SK-N-SH (cell line): ENCODE data around the gene SRXN1. TPM values are rescaled to one million over a fixed set of nuclear protein-coding genes. Genes with fewer than 3 reads are reported as not detected.

Experiments used
- CTCF ChIA-PET: fragments of 300-600, 350-600 bp; formaldehyde crosslinking; extraction: SDS; loops from one replicate; lab custom pipeline; 2021; lab: Yijun Ruan, JAX
- POLR2A ChIA-PET: fragments of 350-600 bp; sonication (Branson Sonifier 250); formaldehyde crosslinking; extraction: SDS; loops from one replicate; lab custom pipeline; 2020; ENCODE audit warnings: antibody characterized with exemption, inconsistent platforms; lab: Yijun Ruan, JAX
- DNase-seq: peaks from one replicate; pipeline ENCODE4 v3.0.0; 2012
- H2AFZ ChIP-seq: fragments of 200-600 bp; sonication (generic); 2 replicates; pipeline ENCODE4 v1.8.1; 2016; ENCODE audit warnings: antibody characterized with exemption, mild to moderate bottlenecking, low read depth
- H3F3A ChIP-seq: fragments of 200-600 bp; sonication (generic); replicated peaks from 2 replicates; pipeline ENCODE3; 2016; ENCODE audit warnings: antibody characterized with exemption, mild to moderate bottlenecking; ENCODE audit not compliant: insufficient read depth
- H3K27ac ChIP-seq, 2 experiments: fragments of 200-500 bp in 1 of 2; fragments of 200-600 bp in 1 of 2; sonication (Bioruptor generic) in 1 of 2; sonication (generic), shearing (Covaris generic) in 1 of 2; 2 replicates each; pipeline versions ENCODE4 v1.5.1 to v1.6.1; 2014 to 2016; ENCODE audit warnings: low read depth in 2 of 2, inconsistent platforms in 1 of 2, low read length in 1 of 2, mild to moderate bottlenecking in 1 of 2, mixed read lengths in 1 of 2
- H3K27me3 ChIP-seq: fragments of 200-600 bp; sonication (generic), shearing (Covaris generic); 2 replicates; pipeline ENCODE4 v1.6.1; 2016; ENCODE audit warnings: mixed run types; ENCODE audit not compliant: insufficient read depth
- H3K36me3 ChIP-seq, 2 experiments: fragments of 200-500 bp in 1 of 2; fragments of 200-600 bp in 1 of 2; sonication (Bioruptor generic) in 1 of 2; sonication (generic) in 1 of 2; replicated peaks in 1 of 2; 2 replicates each; pipeline versions ENCODE3 to v1.5.1; 2014 to 2016; ENCODE audit warnings: low read length in 1 of 2, mild to moderate bottlenecking in 1 of 2; ENCODE audit not compliant: insufficient read depth in 2 of 2, control insufficient read depth in 1 of 2
- H3K4me1 ChIP-seq, 2 experiments: fragments of 200-500 bp in 1 of 2; fragments of 200-600 bp in 1 of 2; sonication (Bioruptor generic) in 1 of 2; sonication (generic), shearing (Covaris generic) in 1 of 2; 2 replicates each; pipeline versions ENCODE4 v1.5.1 to v1.6.1; 2014 to 2016; ENCODE audit warnings: low read depth in 1 of 2, low read length in 1 of 2, mixed run types in 1 of 2; ENCODE audit not compliant: insufficient read depth in 2 of 2, control insufficient read depth in 1 of 2
- H3K4me2 ChIP-seq: fragments of 200-600 bp; sonication (generic), shearing (Covaris generic); 2 replicates; pipeline ENCODE4 v1.6.1; 2017; ENCODE audit warnings: mixed run types
- H3K4me3 ChIP-seq, 2 experiments: fragments of 200-500 bp in 1 of 2; fragments of 200-600 bp in 1 of 2; sonication (Bioruptor generic) in 1 of 2; sonication (generic), shearing (Covaris generic) in 1 of 2; 2 replicates each; pipeline versions ENCODE4 v1.5.1 to v1.8.1; 2014 to 2016; ENCODE audit warnings: low read depth in 2 of 2, inconsistent platforms in 1 of 2, low read length in 1 of 2, mild to moderate bottlenecking in 1 of 2, mixed read lengths in 1 of 2, moderate library complexity in 1 of 2
- H3K79me2 ChIP-seq: fragments of 200-600 bp; sonication (generic); 2 replicates; pipeline ENCODE4 v1.8.1; 2017; ENCODE audit warnings: mild to moderate bottlenecking; ENCODE audit not compliant: insufficient read depth
- H3K9ac ChIP-seq: fragments of 200-600 bp; sonication (generic); 2 replicates; pipeline ENCODE4 v1.6.1; 2017; ENCODE audit warnings: mixed run types
- H3K9me2 ChIP-seq: fragments of 200-600 bp; sonication (generic); 2 replicates; pipeline ENCODE4 v1.6.1; 2017; ENCODE audit warnings: mixed run types
- H3K9me3 ChIP-seq: fragments of 200-600 bp; sonication (generic); 2 replicates; pipeline ENCODE4 v1.6.1; 2017; ENCODE audit warnings: mixed run types, mild to moderate bottlenecking, moderate library complexity
- H4K20me1 ChIP-seq: fragments of 200-600 bp; sonication (generic); 2 replicates; pipeline ENCODE4 v1.6.1; 2017; ENCODE audit warnings: mild to moderate bottlenecking, mixed run types; ENCODE audit not compliant: insufficient read depth
- CHD2 ChIP-seq: fragments of 150-350 bp; IDR thresholded peaks from 2 replicates; pipeline ENCODE4 v1.6.1; 2018; ENCODE audit warnings: low read length; ENCODE audit not compliant: partially characterized antibody
- FOSL2 ChIP-seq: IDR thresholded peaks from 2 replicates; pipeline ENCODE4 v1.4.0; 2012; ENCODE audit warnings: low read depth, mild to moderate bottlenecking, moderate library complexity, borderline replicate concordance
- FOXJ3 ChIP-seq: sonication (generic); formaldehyde crosslinking; IDR thresholded peaks from 2 replicates; pipeline ENCODE4 v1.5.1; 2020; ENCODE audit warnings: mild to moderate bottlenecking, missing genetic modification reagents
- GABPA ChIP-seq: IDR thresholded peaks from 2 replicates; pipeline ENCODE4 v1.4.0; 2012; ENCODE audit warnings: low read depth, mild to moderate bottlenecking
- GATA2 ChIP-seq: sonication (generic); formaldehyde crosslinking; IDR thresholded peaks from 2 replicates; pipeline ENCODE4 v1.5.0; 2020; ENCODE audit warnings: mild to moderate bottlenecking, missing genetic modification reagents
- JUND ChIP-seq: IDR thresholded peaks from 2 replicates; pipeline ENCODE4 v1.4.0; 2012
- MEF2A ChIP-seq: IDR thresholded peaks from 2 replicates; pipeline ENCODE4 v1.4.0; 2012; ENCODE audit warnings: low read depth, borderline replicate concordance
- MXI1 ChIP-seq: IDR thresholded peaks from 2 replicates; pipeline ENCODE4 v1.6.1; 2012; ENCODE audit warnings: mild to moderate bottlenecking, low read depth, low read length, improper control_type of control experiment
- NFIC ChIP-seq: IDR thresholded peaks from 2 replicates; pipeline ENCODE4 v1.4.0; 2012; ENCODE audit warnings: borderline replicate concordance
- NRF1 ChIP-seq: IDR thresholded peaks from 2 replicates; pipeline ENCODE4 v1.6.1; 2012; ENCODE audit warnings: low read depth, mild to moderate bottlenecking, low read length
- POLR2AphosphoS5 ChIP-seq: IDR thresholded peaks from 2 replicates; pipeline ENCODE4 v1.6.1; 2012; ENCODE audit warnings: low read depth, low read length
- RAD21 ChIP-seq: IDR thresholded peaks from 2 replicates; pipeline ENCODE4 v1.6.1; 2012; ENCODE audit warnings: mild to moderate bottlenecking, low read length
- SIN3A ChIP-seq: IDR thresholded peaks from 2 replicates; pipeline ENCODE4 v1.6.1; 2012; ENCODE audit warnings: low read depth, mild to moderate bottlenecking, low read length, moderate library complexity, borderline replicate concordance
- SMC3 ChIP-seq: IDR thresholded peaks from 2 replicates; pipeline ENCODE4 v1.6.1; 2012; ENCODE audit warnings: low read depth, low read length, improper control_type of control experiment
- TCF12 ChIP-seq: IDR thresholded peaks from 2 replicates; pipeline ENCODE4 v1.4.0; 2012
- TEAD4 ChIP-seq: IDR thresholded peaks from 2 replicates; pipeline ENCODE4 v1.4.0; 2012; ENCODE audit warnings: mild to moderate bottlenecking, borderline replicate concordance; ENCODE audit not compliant: insufficient read depth
- WGBS: methylation state at CpG from one replicate; pipeline ENCODE4 v1.1.6; 2017; ENCODE audit warnings: low lambda C conversion rate; 5-methylcytosine and 5-hydroxymethylcytosine counted together
- polyA plus RNA-seq, 3 experiments: library from polyadenylated mRNA; depleted of rRNA; stranded (reverse); fragments of >200 nt; gene quantifications; 2 replicates each; pipeline ENCODE4 v1.2.3, GENCODE V29; 2012
- TF ChIP-seq, protein P1 (sequence below): fragments of 150-350 bp; IDR thresholded peaks from 2 replicates; pipeline ENCODE4 v1.6.1; 2017; ENCODE audit warnings: antibody characterized with exemption, low read length, low read depth, borderline replicate concordance
- TF ChIP-seq, protein P2 (sequence below): IDR thresholded peaks from 2 replicates; pipeline ENCODE4 v1.4.0; 2012; ENCODE audit warnings: low read depth
- TF ChIP-seq, protein P3 (sequence below): IDR thresholded peaks from 2 replicates; pipeline ENCODE4; 2012
- TF ChIP-seq, protein P4 (sequence below): IDR thresholded peaks from 2 replicates; pipeline ENCODE4 v1.4.0; 2012; ENCODE audit warnings: low read depth, borderline replicate concordance
- TF ChIP-seq, protein P5 (sequence below): IDR thresholded peaks from 2 replicates; pipeline ENCODE4 v1.4.0; 2012; ENCODE audit warnings: low read depth, borderline replicate concordance
- TF ChIP-seq, protein P6 (sequence below): fragments of 150-350 bp; IDR thresholded peaks from 2 replicates; pipeline ENCODE4 v1.6.1; 2016; ENCODE audit warnings: mild to moderate bottlenecking, low read depth, low read length
- TF ChIP-seq, protein P7 (sequence below): fragments of 200-600 bp; sonication (generic); IDR thresholded peaks from 2 replicates; pipeline ENCODE4 v1.6.1; 2017; ENCODE audit warnings: antibody characterized with exemption, mild to moderate bottlenecking, moderate library complexity

SRXN1 gene
- 26.2 and 36.0 TPM in 2 replicates for polyA plus RNA-seq (2012; rRNA removed)
- 31.0 and 35.8 TPM in 2 replicates for polyA plus RNA-seq (2012; cell fraction: cytosol; rRNA removed)
- 7.4 and 14.4 TPM in 2 replicates for polyA plus RNA-seq (2012; cell fraction: nucleus; rRNA removed)

DNA sequence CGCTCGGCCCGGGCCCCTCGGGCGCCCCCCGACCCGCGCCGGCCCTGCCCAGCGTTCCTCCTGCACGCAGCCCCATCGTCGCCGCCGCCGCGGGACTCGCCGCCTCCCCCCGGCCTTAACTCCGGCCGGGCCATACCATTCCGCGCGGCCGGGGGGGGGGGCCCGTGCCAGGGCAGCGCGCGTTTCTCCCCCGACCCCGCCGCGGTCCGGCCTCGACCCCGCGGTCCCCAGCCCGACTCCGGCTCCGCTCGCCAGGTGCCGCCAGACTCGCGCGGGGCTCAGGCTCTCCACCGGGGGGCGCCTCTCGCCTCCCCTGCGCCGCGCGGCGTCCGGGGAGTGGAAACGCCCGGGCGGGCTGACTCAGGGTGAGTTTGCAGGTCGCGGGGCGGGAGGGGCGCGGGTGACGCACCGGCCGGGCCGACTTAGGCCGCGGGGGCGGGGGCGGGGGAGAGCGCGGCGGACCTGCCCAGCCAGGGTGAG lies at the start of gene SRXN1:
Gene SRXN1 (minus strand): TSS at position 91 of the 480 bp plus-strand sequence. CDS start 15 bp downstream, at position 76.
- POLR2A ChIA-PET: interaction anchor here (0.6 kb wide), 1 partner anchor 86 kb away, joined by 3 read pairs; no protein-coding TSS in a partner anchor
- Histone ChIP-seq H3K9ac (peak within 1 kb of the TSS; percentile 88), H3F3A (no peaks in the 10 kb centered on the region), H3K4me3 (peak within 1 kb of the TSS; percentile 71 to 89), H3K9me3 (no peaks in the 10 kb centered on the region), H3K27me3 (no peaks in the 10 kb centered on the region), H3K9me2 (no peaks in the 10 kb centered on the region), H3K4me2 (peak within 1 kb of the TSS; percentile 86), H2AFZ (peak within 1 kb of the TSS; percentile 74), H3K27ac (peak within 1 kb of the TSS; percentile 53 to 68; a peak in 3 of 4 replicates), H4K20me1 (0 out of 2 replicates have a peak, but pooled peaks cover 7% of the 10 kb centered on the region), H3K36me3 (peaks cover 14 to 21% of the 10 kb centered on the region in 2 experiments), H3K4me1 (peaks cover 0 to 17% of the 10 kb centered on the region in 2 experiments; a peak in 2 of 4 replicates), H3K79me2 (peaks cover 38% of the 10 kb centered on the region)
- DNase-seq: peak; percentile 97
- WGBS: 7% methylated on average over 3 of the region's 74 CpGs
- CTCF ChIA-PET: interaction anchor here (0.7 to 3.9 kb wide), 8 partner anchors 8 to 86 kb away, joined by 3 to 23 read pairs (median 10); no protein-coding TSS in a partner anchor
- TF ChIP-seq RAD21 (peak; percentile 60), TCF12 (no peak), MEF2A (no peak), SIN3A (0 out of 2 replicates have a peak, but pooled peaks have one; percentile 13), NFIC (no peak), FOSL2 (peak; percentile 65; the same call in 1 of the 2 replicates), SMC3 (peak; percentile 60), POLR2AphosphoS5 (peak; percentile 65), GATA2 (no peak), MXI1 (no peak; the same call in 1 of the 2 replicates), NRF1 (no peak), JUND (no peak), GABPA (no peak), CHD2 (peak; percentile 9), TEAD4 (no peak), FOXJ3 (CRISPR knock-in tag) (no peak)
- TF ChIP-seq, protein P1, sequence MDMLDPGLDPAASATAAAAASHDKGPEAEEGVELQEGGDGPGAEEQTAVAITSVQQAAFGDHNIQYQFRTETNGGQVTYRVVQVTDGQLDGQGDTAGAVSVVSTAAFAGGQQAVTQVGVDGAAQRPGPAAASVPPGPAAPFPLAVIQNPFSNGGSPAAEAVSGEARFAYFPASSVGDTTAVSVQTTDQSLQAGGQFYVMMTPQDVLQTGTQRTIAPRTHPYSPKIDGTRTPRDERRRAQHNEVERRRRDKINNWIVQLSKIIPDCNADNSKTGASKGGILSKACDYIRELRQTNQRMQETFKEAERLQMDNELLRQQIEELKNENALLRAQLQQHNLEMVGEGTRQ: no peak
- TF ChIP-seq, protein P2, sequence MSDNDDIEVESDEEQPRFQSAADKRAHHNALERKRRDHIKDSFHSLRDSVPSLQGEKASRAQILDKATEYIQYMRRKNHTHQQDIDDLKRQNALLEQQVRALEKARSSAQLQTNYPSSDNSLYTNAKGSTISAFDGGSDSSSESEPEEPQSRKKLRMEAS: peak; percentile 17; the same call in 1 of the 2 replicates
- TF ChIP-seq, protein P3, sequence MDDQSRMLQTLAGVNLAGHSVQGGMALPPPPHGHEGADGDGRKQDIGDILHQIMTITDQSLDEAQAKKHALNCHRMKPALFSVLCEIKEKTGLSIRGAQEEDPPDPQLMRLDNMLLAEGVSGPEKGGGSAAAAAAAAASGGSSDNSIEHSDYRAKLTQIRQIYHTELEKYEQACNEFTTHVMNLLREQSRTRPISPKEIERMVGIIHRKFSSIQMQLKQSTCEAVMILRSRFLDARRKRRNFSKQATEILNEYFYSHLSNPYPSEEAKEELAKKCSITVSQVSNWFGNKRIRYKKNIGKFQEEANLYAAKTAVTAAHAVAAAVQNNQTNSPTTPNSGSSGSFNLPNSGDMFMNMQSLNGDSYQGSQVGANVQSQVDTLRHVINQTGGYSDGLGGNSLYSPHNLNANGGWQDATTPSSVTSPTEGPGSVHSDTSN: no peak
- TF ChIP-seq, protein P4, sequence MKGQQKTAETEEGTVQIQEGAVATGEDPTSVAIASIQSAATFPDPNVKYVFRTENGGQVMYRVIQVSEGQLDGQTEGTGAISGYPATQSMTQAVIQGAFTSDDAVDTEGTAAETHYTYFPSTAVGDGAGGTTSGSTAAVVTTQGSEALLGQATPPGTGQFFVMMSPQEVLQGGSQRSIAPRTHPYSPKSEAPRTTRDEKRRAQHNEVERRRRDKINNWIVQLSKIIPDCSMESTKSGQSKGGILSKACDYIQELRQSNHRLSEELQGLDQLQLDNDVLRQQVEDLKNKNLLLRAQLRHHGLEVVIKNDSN: no peak
- TF ChIP-seq, protein P5, sequence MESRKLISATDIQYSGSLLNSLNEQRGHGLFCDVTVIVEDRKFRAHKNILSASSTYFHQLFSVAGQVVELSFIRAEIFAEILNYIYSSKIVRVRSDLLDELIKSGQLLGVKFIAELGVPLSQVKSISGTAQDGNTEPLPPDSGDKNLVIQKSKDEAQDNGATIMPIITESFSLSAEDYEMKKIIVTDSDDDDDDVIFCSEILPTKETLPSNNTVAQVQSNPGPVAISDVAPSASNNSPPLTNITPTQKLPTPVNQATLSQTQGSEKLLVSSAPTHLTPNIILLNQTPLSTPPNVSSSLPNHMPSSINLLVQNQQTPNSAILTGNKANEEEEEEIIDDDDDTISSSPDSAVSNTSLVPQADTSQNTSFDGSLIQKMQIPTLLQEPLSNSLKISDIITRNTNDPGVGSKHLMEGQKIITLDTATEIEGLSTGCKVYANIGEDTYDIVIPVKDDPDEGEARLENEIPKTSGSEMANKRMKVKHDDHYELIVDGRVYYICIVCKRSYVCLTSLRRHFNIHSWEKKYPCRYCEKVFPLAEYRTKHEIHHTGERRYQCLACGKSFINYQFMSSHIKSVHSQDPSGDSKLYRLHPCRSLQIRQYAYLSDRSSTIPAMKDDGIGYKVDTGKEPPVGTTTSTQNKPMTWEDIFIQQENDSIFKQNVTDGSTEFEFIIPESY: no peak
- TF ChIP-seq, protein P6, sequence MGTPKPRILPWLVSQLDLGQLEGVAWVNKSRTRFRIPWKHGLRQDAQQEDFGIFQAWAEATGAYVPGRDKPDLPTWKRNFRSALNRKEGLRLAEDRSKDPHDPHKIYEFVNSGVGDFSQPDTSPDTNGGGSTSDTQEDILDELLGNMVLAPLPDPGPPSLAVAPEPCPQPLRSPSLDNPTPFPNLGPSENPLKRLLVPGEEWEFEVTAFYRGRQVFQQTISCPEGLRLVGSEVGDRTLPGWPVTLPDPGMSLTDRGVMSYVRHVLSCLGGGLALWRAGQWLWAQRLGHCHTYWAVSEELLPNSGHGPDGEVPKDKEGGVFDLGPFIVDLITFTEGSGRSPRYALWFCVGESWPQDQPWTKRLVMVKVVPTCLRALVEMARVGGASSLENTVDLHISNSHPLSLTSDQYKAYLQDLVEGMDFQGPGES: no peak
- TF ChIP-seq, protein P7, sequence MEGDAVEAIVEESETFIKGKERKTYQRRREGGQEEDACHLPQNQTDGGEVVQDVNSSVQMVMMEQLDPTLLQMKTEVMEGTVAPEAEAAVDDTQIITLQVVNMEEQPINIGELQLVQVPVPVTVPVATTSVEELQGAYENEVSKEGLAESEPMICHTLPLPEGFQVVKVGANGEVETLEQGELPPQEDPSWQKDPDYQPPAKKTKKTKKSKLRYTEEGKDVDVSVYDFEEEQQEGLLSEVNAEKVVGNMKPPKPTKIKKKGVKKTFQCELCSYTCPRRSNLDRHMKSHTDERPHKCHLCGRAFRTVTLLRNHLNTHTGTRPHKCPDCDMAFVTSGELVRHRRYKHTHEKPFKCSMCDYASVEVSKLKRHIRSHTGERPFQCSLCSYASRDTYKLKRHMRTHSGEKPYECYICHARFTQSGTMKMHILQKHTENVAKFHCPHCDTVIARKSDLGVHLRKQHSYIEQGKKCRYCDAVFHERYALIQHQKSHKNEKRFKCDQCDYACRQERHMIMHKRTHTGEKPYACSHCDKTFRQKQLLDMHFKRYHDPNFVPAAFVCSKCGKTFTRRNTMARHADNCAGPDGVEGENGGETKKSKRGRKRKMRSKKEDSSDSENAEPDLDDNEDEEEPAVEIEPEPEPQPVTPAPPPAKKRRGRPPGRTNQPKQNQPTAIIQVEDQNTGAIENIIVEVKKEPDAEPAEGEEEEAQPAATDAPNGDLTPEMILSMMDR: peak; percentile 53
